CD4-positive, alpha-beta T cell (primary cell): ENCODE results near the gene THOC1. TPM values are rescaled to one million over a fixed set of nuclear protein-coding genes. Genes with fewer than 3 reads are reported as not detected.

Experiments
- ATAC-seq: fragments of 200-7000 bp; cut with Tn5 transposase; one replicate; pipeline ENCODE4 v1.10.0; 2022; ENCODE audit warnings: mild to moderate bottlenecking; ENCODE audit not compliant: poor library complexity
- CTCF ChIA-PET: fragments of 350-600 bp; sonication (Branson Sonifier 250); formaldehyde crosslinking; loops from one replicate; lab custom pipeline; 2021; ENCODE audit warnings: antibody characterized with exemption, inconsistent platforms; lab: Charles Lee
- POLR2A ChIA-PET: fragments of 350-600 bp; sonication (Branson Sonifier 250); formaldehyde crosslinking; loops from one replicate; lab custom pipeline; 2021; ENCODE audit warnings: antibody characterized with exemption, inconsistent platforms; lab: Charles Lee
- DNase-seq, 14 experiments: peaks; one replicate each; pipeline ENCODE4 v3.0.0-alpha.2; 2013 to 2020; ENCODE audit warnings: mixed read lengths in 2 of 14
- H3K27ac ChIP-seq, 2 donors: one replicate each; pipeline versions ENCODE4 v1.5.1 to v1.7.0; 2013; ENCODE audit warnings: low read length in 2 of 2, low read depth in 1 of 2, mild to moderate bottlenecking in 1 of 2
- H3K27me3 ChIP-seq, 2 experiments: 1 replicate in 1 of 2; 2 replicates in 1 of 2; pipeline versions ENCODE4 v1.6.1 to v1.7.0; 2013; ENCODE audit warnings: low read length in 2 of 2, control low read depth in 1 of 2, mild to moderate bottlenecking in 1 of 2, moderate library complexity in 1 of 2; ENCODE audit not compliant: insufficient read depth in 2 of 2, control insufficient read depth in 1 of 2
- H3K36me3 ChIP-seq: one replicate; pipeline ENCODE4 v1.6.1; 2013; ENCODE audit warnings: low read length, control low read depth; ENCODE audit not compliant: insufficient read depth
- H3K4me1 ChIP-seq: one replicate; pipeline ENCODE4 v1.6.1; 2013; ENCODE audit warnings: low read length, control low read depth; ENCODE audit not compliant: insufficient read depth
- H3K4me3 ChIP-seq: one replicate; pipeline ENCODE4 v1.5.1; 2013; ENCODE audit warnings: mild to moderate bottlenecking, low read length, moderate library complexity
- H3K9me3 ChIP-seq, 2 experiments: 1 replicate in 1 of 2; 2 replicates in 1 of 2; pipeline versions ENCODE4 v1.6.1 to v1.7.0; 2013; ENCODE audit warnings: low read length in 2 of 2, mild to moderate bottlenecking in 2 of 2, control low read depth in 1 of 2, moderate library complexity in 1 of 2; ENCODE audit not compliant: control insufficient read depth in 1 of 2, insufficient read depth in 1 of 2
- H3K27ac Mint-ChIP-seq: one replicate; pipeline ENCODE4 v1.8.0; 2020; ENCODE audit warnings: mixed read lengths
- H3K27me3 Mint-ChIP-seq: one replicate; pipeline ENCODE4 v1.8.0; 2021; ENCODE audit warnings: mixed read lengths
- H3K36me3 Mint-ChIP-seq: one replicate; pipeline ENCODE4 v1.8.0; 2021; ENCODE audit warnings: low read depth, mixed read lengths
- H3K4me1 Mint-ChIP-seq: one replicate; pipeline ENCODE4 v1.8.0; 2021; ENCODE audit warnings: low read depth, mixed read lengths
- H3K4me3 Mint-ChIP-seq: one replicate; pipeline ENCODE4 v1.8.0; 2020; ENCODE audit warnings: mild to moderate bottlenecking, mixed read lengths
- H3K9me3 Mint-ChIP-seq: one replicate; pipeline ENCODE4 v1.8.0; 2020; ENCODE audit warnings: mixed read lengths
- intact Hi-C, 2 experiments: fragments of 100-400 bp; cut with DNase I in 1 of 2; cut with micrococcal nuclease in 1 of 2; formaldehyde crosslinking; loops; one replicate each; pipeline versions ENCODE4 v1.15.1 to v1.9.0; 2023 to 2025; cut with DNase I, micrococcal nuclease
- total RNA-seq, 174 experiments: library from RNA in 2 of 174; stranded (reverse) in 2 of 174; gene quantifications; one replicate each; pipeline ENCODE4 v1.2.3 and lab custom pipeline; 2021 to 2026
- TF ChIP-seq, protein P1 (sequence below): fragments of 200-600 bp; IDR thresholded peaks from one replicate; pipeline ENCODE4 v1.8.0; 2022; ENCODE audit warnings: antibody characterized with exemption, mild to moderate bottlenecking

The THOC1 gene
- total RNA-seq, 2 experiments from 2014 or later: 92.9 to 96.5 TPM

DNA sequence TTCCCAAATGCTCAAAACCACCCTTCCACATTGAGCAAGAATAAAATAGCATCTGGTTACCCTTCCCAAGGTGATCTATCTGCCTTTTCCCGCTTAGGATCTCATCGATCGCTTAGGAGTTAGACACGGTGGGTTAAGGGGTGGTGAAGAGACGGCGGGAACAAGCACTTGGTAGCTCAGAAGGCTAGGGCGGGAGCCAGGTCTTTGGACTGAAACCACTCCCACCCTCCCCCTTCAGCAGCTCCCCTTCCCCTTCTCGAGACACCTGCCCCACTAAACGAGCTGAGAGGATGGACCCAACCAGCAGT, 513 bp downstream of the THOC1 start:
- H3K4me3 Mint-ChIP-seq: peak overlapping the region; percentile 98
- intact Hi-C loops: loop anchor here (5.0 to 10.0 kb wide), 4 partner anchors 63 to 547 kb away; partner anchors contain the start of gene YES1 (in 1 of the 2)
- DNase-seq: no peak
- H3K4me1 ChIP-seq: peaks cover 24% of the 10 kb centered on the region
- POLR2A ChIA-PET: interaction anchor here (1.1 to 2.5 kb wide), 4 partner anchors 8 to 546 kb away, joined by 3 to 51 read pairs (median 4); partner anchors contain the start of gene USP14
- ATAC-seq: no peak
- H3K36me3 Mint-ChIP-seq: peaks cover 52% of the 10 kb centered on the region
- peak overlapping the region; percentile 100 for H3K27ac Mint-ChIP-seq
- peak overlapping the region; percentile 97 to 98 for H3K27ac ChIP-seq
- peak overlapping the region; percentile 99 for H3K4me3 ChIP-seq
- H3K9me3 ChIP-seq: no peaks in the 10 kb centered on the region
- TF ChIP-seq, protein P1, sequence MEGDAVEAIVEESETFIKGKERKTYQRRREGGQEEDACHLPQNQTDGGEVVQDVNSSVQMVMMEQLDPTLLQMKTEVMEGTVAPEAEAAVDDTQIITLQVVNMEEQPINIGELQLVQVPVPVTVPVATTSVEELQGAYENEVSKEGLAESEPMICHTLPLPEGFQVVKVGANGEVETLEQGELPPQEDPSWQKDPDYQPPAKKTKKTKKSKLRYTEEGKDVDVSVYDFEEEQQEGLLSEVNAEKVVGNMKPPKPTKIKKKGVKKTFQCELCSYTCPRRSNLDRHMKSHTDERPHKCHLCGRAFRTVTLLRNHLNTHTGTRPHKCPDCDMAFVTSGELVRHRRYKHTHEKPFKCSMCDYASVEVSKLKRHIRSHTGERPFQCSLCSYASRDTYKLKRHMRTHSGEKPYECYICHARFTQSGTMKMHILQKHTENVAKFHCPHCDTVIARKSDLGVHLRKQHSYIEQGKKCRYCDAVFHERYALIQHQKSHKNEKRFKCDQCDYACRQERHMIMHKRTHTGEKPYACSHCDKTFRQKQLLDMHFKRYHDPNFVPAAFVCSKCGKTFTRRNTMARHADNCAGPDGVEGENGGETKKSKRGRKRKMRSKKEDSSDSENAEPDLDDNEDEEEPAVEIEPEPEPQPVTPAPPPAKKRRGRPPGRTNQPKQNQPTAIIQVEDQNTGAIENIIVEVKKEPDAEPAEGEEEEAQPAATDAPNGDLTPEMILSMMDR: no peak
- peaks cover 23% of the 10 kb centered on the region for H3K36me3 ChIP-seq
- no peaks in the 10 kb centered on the region for H3K27me3 Mint-ChIP-seq
- no peaks in the 10 kb centered on the region for H3K27me3 ChIP-seq
- peaks cover 44% of the 10 kb centered on the region for H3K4me1 Mint-ChIP-seq
- no peaks in the 10 kb centered on the region for H3K9me3 Mint-ChIP-seq
- CTCF ChIA-PET: interaction anchor here (1.2 kb wide), 1 partner anchor 107 kb away, joined by 3 read pairs; no protein-coding TSS in a partner anchor

DNA sequence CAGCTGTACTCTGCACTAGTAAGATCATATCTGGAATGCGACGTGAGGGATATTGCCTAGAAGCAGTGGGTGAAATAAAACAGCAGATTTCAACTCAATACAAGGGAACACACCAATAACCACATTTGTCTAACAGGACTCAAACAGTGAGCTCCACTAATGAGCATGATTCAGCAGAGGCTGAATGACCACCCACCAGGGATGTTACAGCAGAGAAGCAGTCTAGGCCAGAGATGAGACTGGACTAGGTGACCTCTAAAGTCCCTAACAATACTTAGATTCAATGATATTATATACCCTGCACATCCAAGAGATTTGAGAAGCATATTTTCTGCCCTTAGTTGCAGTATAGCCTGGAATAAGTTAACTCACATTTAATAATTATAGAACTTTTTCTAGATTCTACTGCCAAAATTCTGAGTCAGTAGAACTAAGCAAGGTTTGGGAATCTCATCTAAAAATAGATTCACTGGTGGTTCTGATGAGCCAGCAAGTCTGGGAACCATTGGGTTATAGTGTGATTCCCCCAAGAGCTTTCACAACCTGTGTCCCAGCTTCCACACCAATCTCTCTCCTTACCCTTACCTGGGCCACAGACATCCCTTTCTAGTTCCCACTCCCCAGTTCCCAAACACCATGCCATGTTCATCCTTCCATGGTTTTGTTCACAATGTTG, 6.3 kb downstream of the THOC1 start:
- H3K27me3 Mint-ChIP-seq: no peaks in the 10 kb centered on the region
- Histone ChIP-seq H3K4me1 (peaks cover 2% of the 10 kb centered on the region), H3K36me3 (peaks cover 67% of the 10 kb centered on the region), H3K27me3 (no peaks in the 10 kb centered on the region), H3K9me3 (no peaks in the 10 kb centered on the region), H3K4me3 (no peak overlapping the region), H3K27ac (no peak overlapping the region)
- no peak overlapping the region for H3K4me3 Mint-ChIP-seq
- CTCF ChIA-PET: interaction anchor here (0.6 kb wide), 1 partner anchor 109 kb away, joined by 3 read pairs; no protein-coding TSS in a partner anchor
- intact Hi-C loops: loop anchor here in 1 of 2 experiments (10.0 kb wide), 2 partner anchors 57 to 553 kb away; partner anchors contain the start of gene YES1
- H3K27ac Mint-ChIP-seq: no peak overlapping the region
- H3K36me3 Mint-ChIP-seq: peaks cover 87% of the 10 kb centered on the region
- ATAC-seq (no peak), DNase-seq (no peak)
- TF ChIP-seq, protein P1: no peak
- H3K4me1 Mint-ChIP-seq: peaks cover 15% of the 10 kb centered on the region
- POLR2A ChIA-PET: interaction anchor here (0.7 kb wide), 1 partner anchor 13 kb away, joined by 3 read pairs; no protein-coding TSS in a partner anchor
- H3K9me3 Mint-ChIP-seq: no peaks in the 10 kb centered on the region

DNA sequence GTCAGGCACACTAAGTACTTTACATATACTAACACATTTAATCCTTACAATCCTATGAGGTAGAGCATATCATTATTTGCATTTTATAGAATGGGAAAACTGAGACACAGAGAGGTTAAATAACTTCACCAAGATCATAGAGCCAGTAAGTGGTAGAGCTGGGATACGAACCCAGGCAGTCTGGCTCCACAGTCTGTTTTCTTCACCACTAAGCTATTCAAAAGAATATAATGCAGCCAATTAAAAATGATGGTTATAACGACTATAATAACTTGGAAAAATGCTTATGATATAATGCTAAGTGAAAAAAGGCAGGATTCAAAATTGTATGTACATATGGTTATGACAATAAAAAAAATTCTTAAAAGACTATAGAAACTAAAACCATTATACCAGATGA, 7.3 kb downstream of the THOC1 start:
- DNase-seq (no peak), ATAC-seq (no peak)
- peaks cover 9% of the 10 kb centered on the region for H3K4me1 Mint-ChIP-seq
- Histone ChIP-seq H3K4me3 (no peak overlapping the region), H3K27ac (no peak overlapping the region), H3K9me3 (no peaks in the 10 kb centered on the region), H3K4me1 (no peaks in the 10 kb centered on the region), H3K36me3 (peaks cover 77% of the 10 kb centered on the region), H3K27me3 (no peaks in the 10 kb centered on the region)
- H3K27me3 Mint-ChIP-seq: no peaks in the 10 kb centered on the region
- no peak overlapping the region for H3K4me3 Mint-ChIP-seq
- intact Hi-C loops: loop anchor here in 1 of 2 experiments (10.0 kb wide), 2 partner anchors 56 to 554 kb away; partner anchors contain the start of gene YES1
- TF ChIP-seq, protein P1: no peak
- H3K27ac Mint-ChIP-seq: no peak overlapping the region
- ChIA-PET POLR2A (no interaction called here), CTCF (interaction anchor here (0.6 kb wide), 1 partner anchor 108 kb away, joined by 3 read pairs; no protein-coding TSS in a partner anchor)
- no peaks in the 10 kb centered on the region for H3K9me3 Mint-ChIP-seq
- H3K36me3 Mint-ChIP-seq: peaks cover 91% of the 10 kb centered on the region
